Measurements from ENCODE around the gene DUOX1. TPM values are rescaled to one million over a fixed set of nuclear protein-coding genes. Genes with fewer than 3 reads are reported as not detected.

The DUOX1 gene
- total RNA-seq, 1 donor from 2014 or later = 98.7 TPM

DNA sequence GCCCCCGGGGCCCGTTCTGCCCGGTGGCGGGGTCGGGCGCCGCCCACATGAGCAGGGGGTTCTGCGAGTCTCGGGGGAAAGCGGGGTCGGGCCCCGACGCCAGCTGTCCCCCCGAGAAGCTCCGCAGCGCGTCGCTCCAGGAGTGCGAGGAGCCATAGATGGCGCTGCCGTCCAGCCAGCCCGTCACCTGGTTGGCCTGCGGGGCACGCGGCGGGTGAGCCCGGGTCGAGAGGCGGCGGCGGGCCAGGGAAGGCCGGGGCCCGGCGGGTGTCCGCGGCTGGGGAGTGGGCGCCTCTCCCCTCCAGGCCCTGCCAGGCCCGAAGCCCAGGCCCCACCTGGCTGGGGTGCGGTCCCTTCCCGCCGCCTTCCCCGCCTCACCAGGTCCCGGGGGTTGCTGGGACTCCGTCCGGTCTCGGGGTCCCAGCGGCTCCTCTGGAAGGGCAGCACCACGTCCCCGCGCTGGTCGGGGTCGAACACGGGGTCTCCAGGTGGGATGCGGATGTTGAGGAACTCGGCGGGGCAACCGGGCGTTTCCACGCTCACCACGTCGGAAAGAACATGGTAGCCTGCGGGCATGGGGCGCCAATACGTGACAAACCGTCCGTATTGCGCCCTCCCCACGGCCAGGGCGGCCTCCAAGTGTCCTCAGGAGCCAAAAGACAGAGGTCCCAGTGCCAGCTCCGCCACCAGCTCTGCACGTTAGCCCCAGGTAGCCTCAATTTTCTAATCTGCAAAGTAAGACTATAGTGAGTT lies 18.2 kb upstream of the DUOX1 start:
- TF ChIP-seq POLR2AphosphoS5 (IDR thresholded peaks at IDR 0.05; ENCODE audit: insufficient read depth in 1 of 2, low read depth in 1 of 2) (no peak), POLR2A (IDR thresholded peaks at IDR 0.05) (no peak)
- TF ChIP-seq, protein P1, sequence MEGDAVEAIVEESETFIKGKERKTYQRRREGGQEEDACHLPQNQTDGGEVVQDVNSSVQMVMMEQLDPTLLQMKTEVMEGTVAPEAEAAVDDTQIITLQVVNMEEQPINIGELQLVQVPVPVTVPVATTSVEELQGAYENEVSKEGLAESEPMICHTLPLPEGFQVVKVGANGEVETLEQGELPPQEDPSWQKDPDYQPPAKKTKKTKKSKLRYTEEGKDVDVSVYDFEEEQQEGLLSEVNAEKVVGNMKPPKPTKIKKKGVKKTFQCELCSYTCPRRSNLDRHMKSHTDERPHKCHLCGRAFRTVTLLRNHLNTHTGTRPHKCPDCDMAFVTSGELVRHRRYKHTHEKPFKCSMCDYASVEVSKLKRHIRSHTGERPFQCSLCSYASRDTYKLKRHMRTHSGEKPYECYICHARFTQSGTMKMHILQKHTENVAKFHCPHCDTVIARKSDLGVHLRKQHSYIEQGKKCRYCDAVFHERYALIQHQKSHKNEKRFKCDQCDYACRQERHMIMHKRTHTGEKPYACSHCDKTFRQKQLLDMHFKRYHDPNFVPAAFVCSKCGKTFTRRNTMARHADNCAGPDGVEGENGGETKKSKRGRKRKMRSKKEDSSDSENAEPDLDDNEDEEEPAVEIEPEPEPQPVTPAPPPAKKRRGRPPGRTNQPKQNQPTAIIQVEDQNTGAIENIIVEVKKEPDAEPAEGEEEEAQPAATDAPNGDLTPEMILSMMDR (IDR thresholded peaks at IDR 0.05) = no peak
- Histone ChIP-seq H3K36me3 (no peaks in the 10 kb centered on the region), H3K4me3 (peak overlapping the region in 1 of 2 donors; percentile 23), H3K9me3 (no peaks in the 10 kb centered on the region), H3K27ac (no peak overlapping the region), H3K27me3 (peaks cover 12% of the 10 kb centered on the region), H3K4me1 (peaks cover 31% of the 10 kb centered on the region)
- intact Hi-C loops (cut with DNase I) = no loop called here
- no peak for DNase-seq (ENCODE audit: extremely low spot score in 2 of 2)

DNA sequence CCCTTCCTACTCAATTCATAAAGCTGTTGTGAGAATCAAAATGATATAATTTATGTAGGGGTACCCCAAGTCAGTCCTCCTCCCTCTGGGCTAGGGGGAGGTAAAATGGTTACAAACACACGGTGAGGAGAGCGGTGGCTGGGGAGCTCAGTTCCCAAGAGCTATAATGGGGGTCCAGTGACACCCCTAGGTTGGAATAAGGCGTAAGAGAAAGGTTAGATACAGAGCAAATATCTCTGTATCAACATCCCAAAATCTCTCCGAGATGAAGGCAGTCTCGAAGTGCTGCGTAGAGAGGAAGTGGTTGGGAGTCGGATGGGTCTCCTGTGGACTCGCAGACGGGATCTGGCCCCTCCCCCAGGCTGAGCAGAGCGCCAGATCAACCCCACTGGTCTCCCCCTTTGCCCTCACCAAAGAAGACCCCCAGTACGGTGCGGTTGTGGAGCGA lies 17.6 kb upstream of the DUOX1 start:
- Histone ChIP-seq H3K4me1 (peaks cover 37% of the 10 kb centered on the region), H3K27me3 (peaks cover 12% of the 10 kb centered on the region), H3K9me3 (no peaks in the 10 kb centered on the region), H3K27ac (no peak overlapping the region), H3K4me3 (peak overlapping the region; percentile 10 to 23), H3K36me3 (no peaks in the 10 kb centered on the region)
- intact Hi-C loops (cut with DNase I) = no loop called here
- no peak for DNase-seq (ENCODE audit: extremely low spot score in 2 of 2)
- TF ChIP-seq POLR2A (IDR thresholded peaks at IDR 0.05) = no peak
- TF ChIP-seq POLR2AphosphoS5 (IDR thresholded peaks at IDR 0.05; ENCODE audit: insufficient read depth in 1 of 2, low read depth in 1 of 2) = no peak
- TF ChIP-seq, protein P1 (IDR thresholded peaks at IDR 0.05) = no peak

DNA sequence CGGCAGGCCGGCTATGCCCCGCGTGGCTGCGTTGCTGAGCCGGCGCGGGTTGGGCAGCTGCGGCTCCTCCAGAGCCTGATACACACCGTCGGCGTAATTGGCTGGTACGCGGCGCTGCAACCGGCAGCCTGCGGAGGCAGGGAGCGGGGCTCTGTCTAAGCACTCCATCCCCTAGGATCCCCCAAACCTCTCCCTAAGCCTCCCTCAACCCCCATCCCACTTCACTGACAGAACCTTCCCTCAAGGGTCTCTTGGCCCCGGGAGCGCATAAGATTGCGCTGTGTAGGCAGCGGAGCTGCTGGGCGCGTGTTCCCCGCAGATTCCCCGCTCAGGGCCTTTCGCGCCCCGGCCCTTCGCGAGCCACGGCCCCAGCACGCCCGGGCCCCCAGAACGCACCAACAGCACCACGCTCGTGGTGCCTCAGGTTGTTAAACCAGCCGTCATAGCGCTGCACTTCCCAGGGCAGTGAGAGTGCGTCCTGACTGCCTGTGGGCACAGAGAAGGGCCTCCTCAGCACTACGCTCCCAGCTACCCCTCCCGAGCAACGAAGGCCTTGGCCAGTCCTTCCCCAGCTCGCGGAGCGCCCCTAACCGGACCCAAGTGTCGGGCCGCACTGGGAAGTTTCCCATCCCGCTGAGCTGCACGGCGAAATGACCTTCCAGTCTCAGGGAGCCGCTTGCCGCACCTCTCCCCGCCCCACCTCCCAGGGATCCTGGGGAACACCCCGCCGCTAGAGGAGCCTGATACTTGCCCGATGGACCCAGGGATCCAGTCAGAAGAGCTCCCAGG lies 17.0 kb upstream of the DUOX1 start:
- intact Hi-C loops (cut with DNase I) = no loop called here
- H3K27me3 ChIP-seq = peaks cover 12% of the 10 kb centered on the region
- H3K4me3 ChIP-seq = peak overlapping the region; percentile 10 to 23
- peaks cover 44% of the 10 kb centered on the region for H3K4me1 ChIP-seq
- no peaks in the 10 kb centered on the region for H3K9me3 ChIP-seq
- no peak overlapping the region for H3K27ac ChIP-seq
- TF ChIP-seq, protein P1 (IDR thresholded peaks at IDR 0.05) = no peak
- no peak for TF ChIP-seq POLR2AphosphoS5 (IDR thresholded peaks at IDR 0.05; ENCODE audit: insufficient read depth in 1 of 2, low read depth in 1 of 2)
- TF ChIP-seq POLR2A (IDR thresholded peaks at IDR 0.05) = no peak
- no peak for DNase-seq (ENCODE audit: extremely low spot score in 2 of 2)
- H3K36me3 ChIP-seq = no peaks in the 10 kb centered on the region

DNA sequence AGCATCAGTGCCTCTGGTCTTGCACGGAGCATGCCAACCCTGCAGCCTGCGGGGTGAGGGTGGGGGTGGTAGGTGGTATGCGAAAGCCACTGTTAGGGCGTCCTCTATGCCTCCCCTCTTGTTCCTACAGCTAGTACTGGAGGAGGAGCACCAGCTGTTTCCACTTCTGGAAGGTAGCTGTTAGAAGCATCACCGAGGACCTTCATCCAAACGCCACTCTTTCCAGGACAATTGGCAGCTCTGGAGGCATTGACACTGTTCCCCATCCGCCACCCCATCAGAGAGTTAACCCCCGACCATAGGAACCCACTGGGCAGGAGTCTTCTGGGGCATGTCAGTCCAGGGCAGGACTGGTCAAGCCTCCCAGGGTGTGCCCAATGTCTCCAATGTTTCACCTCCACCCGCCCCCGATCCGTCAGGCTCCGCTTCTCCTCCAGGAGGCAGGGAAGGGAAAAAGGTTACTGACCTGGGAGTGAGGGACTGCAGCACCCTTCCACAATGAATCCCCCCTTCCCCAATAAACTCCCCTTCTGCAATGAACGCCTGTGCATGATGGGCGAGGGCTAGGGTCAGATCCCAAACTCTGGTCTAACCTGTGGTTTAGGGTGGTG lies 16.3 kb upstream of the DUOX1 start:
- Histone ChIP-seq H3K4me3 (peak overlapping the region in 1 of 2 donors; percentile 23), H3K27me3 (peaks cover 12% of the 10 kb centered on the region), H3K9me3 (no peaks in the 10 kb centered on the region), H3K27ac (no peak overlapping the region), H3K36me3 (no peaks in the 10 kb centered on the region), H3K4me1 (peaks cover 46% of the 10 kb centered on the region)
- TF ChIP-seq POLR2AphosphoS5 (IDR thresholded peaks at IDR 0.05; ENCODE audit: insufficient read depth in 1 of 2, low read depth in 1 of 2) = no peak
- no peak for TF ChIP-seq POLR2A (IDR thresholded peaks at IDR 0.05)
- TF ChIP-seq, protein P1 (IDR thresholded peaks at IDR 0.05) = no peak
- intact Hi-C loops (cut with DNase I) = no loop called here
- DNase-seq (ENCODE audit: extremely low spot score in 2 of 2) = no peak
